HepG2 (cell line): ENCODE results near the gene ABCD1. TPM values are rescaled to one million over a fixed set of nuclear protein-coding genes. Genes with fewer than 3 reads are reported as not detected.
A peak's percentile ranks its signal among the peaks of the same experiment; 100 is the strongest.
"Not testable (repeated sequence)": the region's sequence is repeated elsewhere in the genome, so short reads cannot be mapped to it uniquely, and the experiment has no call there.

ENCODE experiments used
- ATAC-seq: fragments of 200-7000 bp; cut with Tn5 transposase; 3 replicates; pipeline ENCODE4 v1.9.1; 2020; ENCODE audit warnings: mild to moderate bottlenecking, moderate library complexity
- BruUV-seq: library from RNA; stranded (reverse); fragments of 400-500 nt; replicated peaks from 2 replicates; lab custom pipeline; 2021; lab: Mats Ljungman, UMichigan
- CTCF ChIA-PET: fragments of 300-600 bp; formaldehyde crosslinking; extraction: SDS; loops from one replicate; lab custom pipeline; 2021; ENCODE audit warnings: low total read pairs, inconsistent platforms, low intra/inter-chr PET ratio; lab: Yijun Ruan, JAX
- POLR2A ChIA-PET: fragments of 350-600 bp; sonication (Branson Sonifier 250); formaldehyde crosslinking; loops from one replicate; lab custom pipeline; 2020; ENCODE audit warnings: antibody characterized with exemption, inconsistent platforms; lab: Yijun Ruan, JAX
- DNase-seq: peaks from one replicate; pipeline ENCODE4 v3.0.0-alpha.2; 2015; ENCODE audit warnings: low spot score
- FAIRE-seq: peaks from 3 replicates; lab custom pipeline; 2011; peaks lifted over from hg19 to GRCh38; lab: Jason Lieb, UNC
- H2AFZ ChIP-seq: one replicate; pipeline ENCODE4 v1.6.1; 2011; ENCODE audit warnings: low read length, inconsistent platforms
- H3K27ac ChIP-seq: fragments of 300-600 bp; 3 replicates; pipeline ENCODE4 v1.8.0; 2011; ENCODE audit warnings: mixed run types, mild to moderate bottlenecking, mixed read lengths, low read length, inconsistent platforms; ENCODE audit not compliant: insufficient read depth; ENCODE audit errors: extremely low read length
- H3K27me3 ChIP-seq, 2 experiments: fragments of 200-600 bp in 1 of 2; 2 replicates in 1 of 2; 3 replicates in 1 of 2; pipeline versions ENCODE4 v1.6.0 to v1.8.0; 2011; ENCODE audit warnings: low read length in 2 of 2, mild to moderate bottlenecking in 2 of 2, moderate library complexity in 2 of 2, inconsistent platforms in 1 of 2; ENCODE audit not compliant: insufficient read depth in 2 of 2, control insufficient read depth in 1 of 2
- H3K36me3 ChIP-seq, 2 experiments: fragments of 200-600 bp in 1 of 2; replicated peaks in 1 of 2; 2 replicates in 1 of 2; 3 replicates in 1 of 2; pipeline versions ENCODE4 v1.5.1 to v1.8.0; 2011; ENCODE audit warnings: low read length in 2 of 2, inconsistent platforms in 1 of 2; ENCODE audit not compliant: insufficient read depth in 2 of 2, control insufficient read depth in 1 of 2
- H3K4me1 ChIP-seq: 2 replicates; pipeline ENCODE4 v1.5.1; 2012; ENCODE audit warnings: low read length, inconsistent platforms; ENCODE audit not compliant: insufficient read depth
- H3K4me2 ChIP-seq: 2 replicates; pipeline ENCODE4 v1.6.0; 2011; ENCODE audit warnings: low read depth, low read length, inconsistent platforms
- H3K4me3 ChIP-seq, 3 experiments: fragments of 200-600 bp in 1 of 3; sonication (generic), shearing (Covaris generic) in 1 of 3; replicated peaks in 1 of 3; 2 replicates each; pipeline ENCODE4 v1.5.1; 2011 to 2016; ENCODE audit warnings: low read length in 3 of 3, inconsistent platforms in 2 of 3, low read depth in 2 of 3, mild to moderate bottlenecking in 2 of 3, control low read depth in 1 of 3, mixed read lengths in 1 of 3; ENCODE audit not compliant: insufficient read depth in 1 of 3
- H3K79me2 ChIP-seq: one replicate; pipeline ENCODE4 v1.6.1; 2011; ENCODE audit warnings: low read length, inconsistent platforms; ENCODE audit not compliant: insufficient read depth
- H3K9ac ChIP-seq: 2 replicates; pipeline ENCODE4 v1.6.0; 2011; ENCODE audit warnings: mild to moderate bottlenecking, low read depth, low read length, inconsistent platforms; ENCODE audit not compliant: insufficient read depth
- H3K9me3 ChIP-seq: 2 replicates; pipeline ENCODE4 v1.5.1; 2012; ENCODE audit warnings: mild to moderate bottlenecking, low read length
- H4K20me1 ChIP-seq: 2 replicates; pipeline ENCODE4 v1.6.0; 2011; ENCODE audit warnings: inconsistent platforms, mild to moderate bottlenecking, low read length, moderate library complexity; ENCODE audit not compliant: insufficient read depth
- HNF4A ChIP-seq: sonication (generic); formaldehyde crosslinking; IDR thresholded peaks from 2 replicates; pipeline ENCODE4 v1.4.0; 2020; ENCODE audit warnings: missing genetic modification reagents
- HNRNPL ChIP-seq: fragments of 200-400 bp; formaldehyde crosslinking; IDR thresholded peaks from 2 replicates; pipeline ENCODE4 v1.6.1; 2017; ENCODE audit warnings: mild to moderate bottlenecking, low read depth, low read length
- POLR2G ChIP-seq: fragments of 200-400 bp; formaldehyde crosslinking; IDR thresholded peaks from 2 replicates; pipeline ENCODE4 v1.6.1; 2018; ENCODE audit warnings: mild to moderate bottlenecking, low read depth, low read length, moderate library complexity
- SALL1 ChIP-seq: sonication (generic); formaldehyde crosslinking; IDR thresholded peaks from 2 replicates; pipeline ENCODE4 v1.8.0; 2022; ENCODE audit warnings: mild to moderate bottlenecking, missing genetic modification reagents
- WGBS: methylation state at CpG from one replicate; pipeline ENCODE4 v1.1.6; 2017; ENCODE audit warnings: low lambda C conversion rate; 5-methylcytosine and 5-hydroxymethylcytosine counted together
- in situ Hi-C: cut with HindIII; loops from 2 replicates; pipeline ENCODE4 v1.10.0; 2017; ENCODE audit warnings: low pct_unique_long_range_greater_than_20kb; ENCODE audit not compliant: extremely low pct_ligation_motif_present
- intact Hi-C: fragments of 100-400 bp; cut with micrococcal nuclease; formaldehyde crosslinking; loops from one replicate; pipeline ENCODE4 v1.10.0; 2022; ENCODE audit not compliant: unreplicated experiment
- polyA plus RNA-seq, 8 experiments: library from polyadenylated mRNA; depleted of rRNA in 3 of 8; stranded (reverse) in 7 of 8; unstranded in 1 of 8; fragments of >200 nt; fragmentation: Illumina TruSeq in 4 of 8; extraction: Trizol in 4 of 8; gene quantifications; 2 replicates each; pipeline versions ENCODE4 v1.2.1 to v1.2.3, GENCODE V29; 2011 to 2016; ENCODE audit warnings: low read depth in 4 of 8, missing spikeins in 1 of 8, mixed read lengths in 1 of 8; ENCODE audit not compliant: insufficient read depth in 1 of 8
- total RNA-seq, 5 experiments: library from RNA; depleted of rRNA; stranded (reverse); fragments of >200 nt; fragmentation: Illumina TruSeq; extraction: Trizol; gene quantifications; 2 replicates each; pipeline ENCODE4 v1.2.3, GENCODE V29; 2016; ENCODE audit warnings: low read depth in 1 of 5
- TF ChIP-seq, protein P1 (sequence below): sonication (generic); formaldehyde crosslinking; IDR thresholded peaks from 2 replicates; pipeline ENCODE4 v1.5.1; 2020; ENCODE audit warnings: mild to moderate bottlenecking, missing genetic modification reagents, moderate library complexity

Gene ABCD1
- total and polyA plus RNA-seq, 2 of the 13 experiments (the other 11 are each of a cell fraction or from before 2014, with no cell fraction given): 11.4 to 15.9 TPM

DNA sequence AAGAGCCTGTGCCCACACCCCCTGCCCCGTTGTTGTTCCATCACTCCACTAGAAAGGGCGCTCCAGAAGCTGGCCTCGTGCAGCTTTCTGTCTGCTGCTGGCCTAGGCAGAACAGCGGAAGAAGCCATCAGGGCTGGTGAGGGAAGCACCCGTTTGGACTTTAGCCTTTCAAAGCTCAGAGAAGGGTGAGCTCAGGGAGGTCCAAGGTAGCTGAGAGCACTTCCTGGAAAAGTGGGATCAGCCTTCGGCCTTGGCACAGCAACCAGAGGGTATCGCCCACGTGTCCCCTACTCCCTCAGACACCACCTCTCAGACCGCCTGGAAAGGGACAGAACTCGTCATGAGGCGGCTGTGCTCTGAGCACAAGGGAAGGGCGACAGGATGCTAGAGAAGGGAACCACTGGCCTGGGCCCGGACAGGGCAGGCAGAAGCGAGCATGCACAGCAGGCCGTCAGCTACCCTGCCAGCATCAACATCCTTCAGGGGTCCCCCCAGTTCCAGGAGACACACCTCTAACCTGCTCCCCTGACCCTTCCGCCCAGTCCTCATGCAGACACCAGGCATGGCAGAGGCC is 25.4 kb upstream of the ABCD1 start:
- not testable (repeated sequence) for H3K4me2 ChIP-seq, H3K79me2 ChIP-seq, DNase-seq, H3K9ac ChIP-seq, H3K36me3 ChIP-seq, H4K20me1 ChIP-seq, FAIRE-seq, H3K4me3 ChIP-seq
- WGBS: no CpG with 5 or more reads among the region's 16 CpGs
- peak; percentile 10; the same call in 1 of the 2 replicates for TF ChIP-seq HNF4A (CRISPR knock-in tag)
- 0 out of 2 replicates have a peak, but pooled peaks have one; percentile 21 for TF ChIP-seq SALL1 (CRISPR knock-in tag)
- TF ChIP-seq, protein P1, sequence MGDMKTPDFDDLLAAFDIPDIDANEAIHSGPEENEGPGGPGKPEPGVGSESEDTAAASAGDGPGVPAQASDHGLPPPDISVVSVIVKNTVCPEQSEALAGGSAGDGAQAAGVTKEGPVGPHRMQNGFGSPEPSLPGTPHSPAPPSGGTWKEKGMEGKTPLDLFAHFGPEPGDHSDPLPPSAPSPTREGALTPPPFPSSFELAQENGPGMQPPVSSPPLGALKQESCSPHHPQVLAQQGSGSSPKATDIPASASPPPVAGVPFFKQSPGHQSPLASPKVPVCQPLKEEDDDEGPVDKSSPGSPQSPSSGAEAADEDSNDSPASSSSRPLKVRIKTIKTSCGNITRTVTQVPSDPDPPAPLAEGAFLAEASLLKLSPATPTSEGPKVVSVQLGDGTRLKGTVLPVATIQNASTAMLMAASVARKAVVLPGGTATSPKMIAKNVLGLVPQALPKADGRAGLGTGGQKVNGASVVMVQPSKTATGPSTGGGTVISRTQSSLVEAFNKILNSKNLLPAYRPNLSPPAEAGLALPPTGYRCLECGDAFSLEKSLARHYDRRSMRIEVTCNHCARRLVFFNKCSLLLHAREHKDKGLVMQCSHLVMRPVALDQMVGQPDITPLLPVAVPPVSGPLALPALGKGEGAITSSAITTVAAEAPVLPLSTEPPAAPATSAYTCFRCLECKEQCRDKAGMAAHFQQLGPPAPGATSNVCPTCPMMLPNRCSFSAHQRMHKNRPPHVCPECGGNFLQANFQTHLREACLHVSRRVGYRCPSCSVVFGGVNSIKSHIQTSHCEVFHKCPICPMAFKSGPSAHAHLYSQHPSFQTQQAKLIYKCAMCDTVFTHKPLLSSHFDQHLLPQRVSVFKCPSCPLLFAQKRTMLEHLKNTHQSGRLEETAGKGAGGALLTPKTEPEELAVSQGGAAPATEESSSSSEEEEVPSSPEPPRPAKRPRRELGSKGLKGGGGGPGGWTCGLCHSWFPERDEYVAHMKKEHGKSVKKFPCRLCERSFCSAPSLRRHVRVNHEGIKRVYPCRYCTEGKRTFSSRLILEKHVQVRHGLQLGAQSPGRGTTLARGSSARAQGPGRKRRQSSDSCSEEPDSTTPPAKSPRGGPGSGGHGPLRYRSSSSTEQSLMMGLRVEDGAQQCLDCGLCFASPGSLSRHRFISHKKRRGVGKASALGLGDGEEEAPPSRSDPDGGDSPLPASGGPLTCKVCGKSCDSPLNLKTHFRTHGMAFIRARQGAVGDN (CRISPR knock-in tag): peak; percentile 27
- peak; percentile 52; the same call in 1 of the 2 replicates for TF ChIP-seq POLR2G
- TF ChIP-seq HNRNPL: 0 out of 2 replicates have a peak, but pooled peaks have one; percentile 24
- TF ChIP-seq, all 625 proteins: peak for 5; not testable (repeated sequence) for 620
- H3K27ac ChIP-seq, H3K27me3 ChIP-seq, H3K9me3 ChIP-seq, H2AFZ ChIP-seq, BruUV-seq, CTCF ChIA-PET, intact Hi-C loops, in situ Hi-C loops: not testable (repeated sequence)
- ATAC-seq: peak; percentile 11
- POLR2A ChIA-PET: interaction anchor here (1.0 to 1.6 kb wide), 2 partner anchors 13 to 29 kb away, joined by 4 to 8 read pairs; partner anchors contain the start of gene SLC6A8
- peaks cover 14% of the 10 kb centered on the region for H3K4me1 ChIP-seq
